IMR-90 (cell line): Measurements from ENCODE around the gene BRAT1. TPM values are rescaled to one million over a fixed set of nuclear protein-coding genes. Genes with fewer than 3 reads are reported as not detected.
A peak's percentile ranks its signal among the peaks of the same experiment; 100 is the strongest.

ENCODE experiments used
- ATAC-seq: fragments of 200-7000 bp; cut with Tn5 transposase; 2 replicates; pipeline ENCODE4 v1.9.1; 2020; ENCODE audit warnings: low read depth, mild to moderate bottlenecking, moderate library complexity
- BruUV-seq: library from RNA; stranded (reverse); fragments of 400-500 nt; replicated peaks from 2 replicates; lab custom pipeline; 2021; lab: Mats Ljungman, UMichigan
- CTCF ChIA-PET: fragments of 300-600 bp; formaldehyde crosslinking; extraction: SDS; loops from one replicate; lab custom pipeline; 2021; ENCODE audit warnings: antibody characterized with exemption; lab: Yijun Ruan, JAX
- POLR2A ChIA-PET: fragments of 300-600 bp; sonication (Branson Sonifier 250); formaldehyde crosslinking; loops from one replicate; lab custom pipeline; 2022; ENCODE audit warnings: antibody characterized with exemption; ENCODE audit not compliant: unreplicated experiment; lab: Charles Lee
- DNase-seq: peaks from one replicate; pipeline ENCODE4 v3.0.0; 2013
- H2AFZ ChIP-seq: replicated peaks from 2 replicates; pipeline ENCODE3; 2013; ENCODE audit warnings: low read length, mild to moderate bottlenecking; ENCODE audit not compliant: poor library complexity
- H2AK5ac ChIP-seq: 2 replicates; pipeline ENCODE4 v1.6.1; 2013; ENCODE audit warnings: low read depth, low read length, inconsistent platforms
- H2AK9ac ChIP-seq: replicated peaks from 2 replicates; pipeline ENCODE3; 2013; ENCODE audit warnings: mild to moderate bottlenecking, low read depth, low read length, moderate library complexity; ENCODE audit not compliant: poor library complexity
- H2BK120ac ChIP-seq: 2 replicates; pipeline ENCODE4 v1.6.1; 2013; ENCODE audit warnings: low read depth, low read length, inconsistent platforms
- H2BK15ac ChIP-seq: 3 replicates; pipeline ENCODE4 v1.6.1; 2013; ENCODE audit warnings: low read depth, low read length, inconsistent platforms
- H2BK20ac ChIP-seq: 2 replicates; pipeline ENCODE4 v1.6.1; 2013; ENCODE audit warnings: low read depth, mild to moderate bottlenecking, inconsistent platforms, low read length, moderate library complexity
- H2BK5ac ChIP-seq: 2 replicates; pipeline ENCODE4 v1.6.1; 2013; ENCODE audit warnings: mild to moderate bottlenecking, low read depth, low read length, inconsistent platforms; ENCODE audit not compliant: poor library complexity, severe bottlenecking
- H3K14ac ChIP-seq: replicated peaks from 2 replicates; pipeline ENCODE4 v1.6.1; 2013; ENCODE audit warnings: low read depth, low read length, inconsistent platforms
- H3K18ac ChIP-seq: 2 replicates; pipeline ENCODE4 v1.6.1; 2013; ENCODE audit warnings: low read depth, low read length, control low read depth
- H3K23ac ChIP-seq: 2 replicates; pipeline ENCODE4 v1.6.1; 2013; ENCODE audit warnings: low read depth, low read length, inconsistent platforms
- H3K27ac ChIP-seq: 2 replicates; pipeline ENCODE4 v1.5.1; 2013; ENCODE audit warnings: mild to moderate bottlenecking, control low read depth, low read length; ENCODE audit not compliant: insufficient read depth
- H3K27me3 ChIP-seq: 2 replicates; pipeline ENCODE4 v1.6.1; 2013; ENCODE audit warnings: low read length; ENCODE audit not compliant: control insufficient read depth, insufficient read depth
- H3K36me3 ChIP-seq: 2 replicates; pipeline ENCODE4 v1.6.1; 2013; ENCODE audit warnings: low read length, mixed read lengths; ENCODE audit not compliant: control insufficient read depth, insufficient read depth
- H3K4ac ChIP-seq: 2 replicates; pipeline ENCODE4 v1.6.1; 2013; ENCODE audit warnings: low read depth, low read length, inconsistent platforms
- H3K4me1 ChIP-seq: 2 replicates; pipeline ENCODE4 v1.6.1; 2013; ENCODE audit warnings: low read length, mixed read lengths; ENCODE audit not compliant: control insufficient read depth, insufficient read depth
- H3K4me2 ChIP-seq: 2 replicates; pipeline ENCODE4 v1.6.1; 2013; ENCODE audit warnings: low read depth, mild to moderate bottlenecking, control low read depth, low read length, moderate library complexity
- H3K4me3 ChIP-seq: 2 replicates; pipeline ENCODE4 v1.5.1; 2013; ENCODE audit warnings: low read depth, mild to moderate bottlenecking, control low read depth, low read length, moderate library complexity; ENCODE audit not compliant: insufficient read depth
- H3K56ac ChIP-seq: 2 replicates; pipeline ENCODE4 v1.6.1; 2013; ENCODE audit warnings: low read length, inconsistent platforms; ENCODE audit not compliant: insufficient read depth; ENCODE audit errors: extremely low read depth
- H3K79me1 ChIP-seq, 2 experiments: 2 replicates each; pipeline ENCODE4 v1.6.1; 2013; ENCODE audit warnings: low read length in 2 of 2, inconsistent platforms in 1 of 2, low read depth in 1 of 2
- H3K9ac ChIP-seq: 2 replicates; pipeline ENCODE4 v1.6.1; 2013; ENCODE audit warnings: low read depth, low read length, control low read depth
- H3K9me1 ChIP-seq: 2 replicates; pipeline ENCODE4 v1.6.1; 2013; ENCODE audit warnings: low read length, inconsistent platforms; ENCODE audit not compliant: insufficient read depth
- H3K9me3 ChIP-seq: 2 replicates; pipeline ENCODE4 v1.6.1; 2013; ENCODE audit warnings: low read length; ENCODE audit not compliant: control insufficient read depth, insufficient read depth
- H4K20me1 ChIP-seq: 2 replicates; pipeline ENCODE4 v1.6.1; 2013; ENCODE audit warnings: low read length, inconsistent platforms; ENCODE audit not compliant: insufficient read depth
- H4K5ac ChIP-seq: 2 replicates; pipeline ENCODE4 v1.6.1; 2013; ENCODE audit warnings: mild to moderate bottlenecking, low read depth, low read length, control low read depth
- H4K8ac ChIP-seq, 2 experiments: 2 replicates each; pipeline ENCODE4 v1.6.1; 2013; ENCODE audit warnings: low read depth in 2 of 2, low read length in 2 of 2, control low read depth in 1 of 2, inconsistent platforms in 1 of 2
- H4K91ac ChIP-seq: 2 replicates; pipeline ENCODE4 v1.6.1; 2013; ENCODE audit warnings: low read depth, low read length, inconsistent platforms; ENCODE audit not compliant: insufficient read depth
- CHD1 ChIP-seq: IDR thresholded peaks from 2 replicates; pipeline ENCODE4 v1.6.1; 2012; ENCODE audit warnings: low read depth, low read length, improper control_type of control experiment
- FOS ChIP-seq: fragments of 150-350 bp; IDR thresholded peaks from 2 replicates; pipeline ENCODE4 v1.6.1; 2016; ENCODE audit warnings: low read depth, low read length
- MAFK ChIP-seq: IDR thresholded peaks from 2 replicates; pipeline ENCODE4 v1.6.1; 2012; ENCODE audit warnings: low read depth, low read length, improper control_type of control experiment
- MAZ ChIP-seq: IDR thresholded peaks from 2 replicates; pipeline ENCODE4 v1.6.1; 2012; ENCODE audit warnings: low read depth, mild to moderate bottlenecking, low read length, improper control_type of control experiment, moderate library complexity, borderline replicate concordance
- MXI1 ChIP-seq: IDR thresholded peaks from 2 replicates; pipeline ENCODE4 v1.6.1; 2012; ENCODE audit warnings: low read depth, mild to moderate bottlenecking, low read length, moderate library complexity, borderline replicate concordance
- NFE2L2 ChIP-seq: fragments of 150-350 bp; IDR thresholded peaks from 2 replicates; pipeline ENCODE4 v1.6.1; 2016; ENCODE audit warnings: low read depth, mild to moderate bottlenecking, low read length
- POLR2A ChIP-seq: IDR thresholded peaks from 2 replicates; pipeline ENCODE4 v1.6.1; 2012; ENCODE audit warnings: mild to moderate bottlenecking, low read depth, low read length
- RCOR1 ChIP-seq: IDR thresholded peaks from 2 replicates; pipeline ENCODE4 v1.6.1; 2012; ENCODE audit warnings: mild to moderate bottlenecking, low read length, improper control_type of control experiment; ENCODE audit not compliant: insufficient replicate concordance
- RFX5 ChIP-seq: IDR thresholded peaks from 2 replicates; pipeline ENCODE4 v1.8.0; 2012; ENCODE audit warnings: low read depth, mild to moderate bottlenecking, low read length, moderate library complexity
- SMC3 ChIP-seq: fragments of 150-350 bp; IDR thresholded peaks from 2 replicates; pipeline ENCODE4 v1.6.1; 2016; ENCODE audit warnings: low read depth, mild to moderate bottlenecking, antibody characterized with exemption, low read length, moderate library complexity
- WGBS, 2 experiments: methylation state at CpG; one replicate each; pipeline versions ENCODE4 v1.1.5 to v1.1.7; 2013; ENCODE audit warnings: missing lambda C conversion rate in 2 of 2; ENCODE audit not compliant: insufficient read length in 1 of 2; ENCODE audit errors: extremely low coverage in 2 of 2; 5-methylcytosine and 5-hydroxymethylcytosine counted together
- dilution Hi-C: fragments of 300-500 bp; cut with HindIII; formaldehyde crosslinking; loops from one replicate; pipeline ENCODE4 v1.14.3; 2018; ENCODE audit warnings: low sequenced_read_pairs; ENCODE audit not compliant: unreplicated experiment
- in situ Hi-C: fragments of 300-500 bp; cut with MboI; formaldehyde crosslinking; loops from 3 replicates; pipeline ENCODE4 v1.14.3; 2019; ENCODE audit warnings: low sequenced_read_pairs, inconsistent platforms, mixed read lengths
- intact Hi-C: fragments of 100-400 bp; cut with micrococcal nuclease; formaldehyde crosslinking; loops from 2 replicates; pipeline ENCODE4 v1.10.0; 2022
- polyA plus RNA-seq, 3 experiments: library from polyadenylated mRNA; depleted of rRNA; stranded (reverse); fragments of >200 nt; gene quantifications; 2 replicates each; pipeline ENCODE4 v1.2.3, GENCODE V29; 2012; ENCODE audit warnings: low replicate concordance in 1 of 3
- total RNA-seq: library from RNA; depleted of rRNA; stranded (reverse); fragments of >200 nt; gene quantifications from 2 replicates; pipeline ENCODE4 v1.2.3, GENCODE V29; 2012
- TF ChIP-seq, protein P1 (sequence below): conservative IDR thresholded peaks from 2 replicates; pipeline ENCODE4 v1.5.1; 2012; ENCODE audit warnings: mild to moderate bottlenecking, low read depth, low read length, improper control_type of control experiment
- TF ChIP-seq, protein P2 (sequence below): fragments of 150-350 bp; IDR thresholded peaks from 2 replicates; pipeline ENCODE4 v1.6.1; 2017; ENCODE audit warnings: mild to moderate bottlenecking, antibody characterized with exemption, low read length, low read depth
- TF ChIP-seq, protein P3 (sequence below): fragments of 150-350 bp; IDR thresholded peaks from 2 replicates; pipeline ENCODE4 v1.6.1; 2016; ENCODE audit warnings: low read depth, mild to moderate bottlenecking, low read length, moderate library complexity, borderline replicate concordance

BRAT1 gene
- total and polyA plus RNA-seq, 2 of the 4 experiments (the other 2 are of a cell fraction): 6.8 to 21.9 TPM

GRCh38 chr7:2597273-2597640, 41.9 kb upstream of the BRAT1 start:
- H3K23ac ChIP-seq: no peak overlapping the region
- H2BK20ac ChIP-seq: no peak overlapping the region
- H3K56ac ChIP-seq: no peak overlapping the region
- H2AK5ac ChIP-seq: no peak overlapping the region
- H3K4me3 ChIP-seq: no peak overlapping the region
- no peaks in the 10 kb centered on the region for H3K9me1 ChIP-seq
- H3K14ac ChIP-seq: no peak overlapping the region
- H4K91ac ChIP-seq: no peak overlapping the region
- in situ Hi-C loops (no loop called here), intact Hi-C loops (no loop called here), dilution Hi-C loops (no loop called here)
- H4K20me1 ChIP-seq: no peaks in the 10 kb centered on the region
- WGBS, 2 experiments: 95% methylated on average over 3 of the region's 13 CpGs; no CpG with 5 or more reads in 1 of the 2 experiments
- H2BK120ac ChIP-seq: no peak overlapping the region
- H2AFZ ChIP-seq: no peak overlapping the region
- no peaks in the 10 kb centered on the region for H3K27me3 ChIP-seq
- H2BK15ac ChIP-seq: no peak overlapping the region
- peak overlapping the region; percentile 55 for H2AK9ac ChIP-seq
- H4K5ac ChIP-seq: no peak overlapping the region
- no peaks in the 10 kb centered on the region for H3K79me1 ChIP-seq
- no peak overlapping the region for H3K4me2 ChIP-seq
- TF ChIP-seq FOS: no peak
- no peak for TF ChIP-seq RFX5
- TF ChIP-seq POLR2A: no peak
- TF ChIP-seq NFE2L2: no peak
- TF ChIP-seq CHD1: no peak
- TF ChIP-seq MAFK: no peak
- no peak for TF ChIP-seq RCOR1
- TF ChIP-seq, protein P1, sequence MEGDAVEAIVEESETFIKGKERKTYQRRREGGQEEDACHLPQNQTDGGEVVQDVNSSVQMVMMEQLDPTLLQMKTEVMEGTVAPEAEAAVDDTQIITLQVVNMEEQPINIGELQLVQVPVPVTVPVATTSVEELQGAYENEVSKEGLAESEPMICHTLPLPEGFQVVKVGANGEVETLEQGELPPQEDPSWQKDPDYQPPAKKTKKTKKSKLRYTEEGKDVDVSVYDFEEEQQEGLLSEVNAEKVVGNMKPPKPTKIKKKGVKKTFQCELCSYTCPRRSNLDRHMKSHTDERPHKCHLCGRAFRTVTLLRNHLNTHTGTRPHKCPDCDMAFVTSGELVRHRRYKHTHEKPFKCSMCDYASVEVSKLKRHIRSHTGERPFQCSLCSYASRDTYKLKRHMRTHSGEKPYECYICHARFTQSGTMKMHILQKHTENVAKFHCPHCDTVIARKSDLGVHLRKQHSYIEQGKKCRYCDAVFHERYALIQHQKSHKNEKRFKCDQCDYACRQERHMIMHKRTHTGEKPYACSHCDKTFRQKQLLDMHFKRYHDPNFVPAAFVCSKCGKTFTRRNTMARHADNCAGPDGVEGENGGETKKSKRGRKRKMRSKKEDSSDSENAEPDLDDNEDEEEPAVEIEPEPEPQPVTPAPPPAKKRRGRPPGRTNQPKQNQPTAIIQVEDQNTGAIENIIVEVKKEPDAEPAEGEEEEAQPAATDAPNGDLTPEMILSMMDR: no peak
- no peak for TF ChIP-seq MXI1
- TF ChIP-seq MAZ: no peak
- TF ChIP-seq, protein P2, sequence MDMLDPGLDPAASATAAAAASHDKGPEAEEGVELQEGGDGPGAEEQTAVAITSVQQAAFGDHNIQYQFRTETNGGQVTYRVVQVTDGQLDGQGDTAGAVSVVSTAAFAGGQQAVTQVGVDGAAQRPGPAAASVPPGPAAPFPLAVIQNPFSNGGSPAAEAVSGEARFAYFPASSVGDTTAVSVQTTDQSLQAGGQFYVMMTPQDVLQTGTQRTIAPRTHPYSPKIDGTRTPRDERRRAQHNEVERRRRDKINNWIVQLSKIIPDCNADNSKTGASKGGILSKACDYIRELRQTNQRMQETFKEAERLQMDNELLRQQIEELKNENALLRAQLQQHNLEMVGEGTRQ: no peak
- no peak for TF ChIP-seq SMC3
- TF ChIP-seq, protein P3, sequence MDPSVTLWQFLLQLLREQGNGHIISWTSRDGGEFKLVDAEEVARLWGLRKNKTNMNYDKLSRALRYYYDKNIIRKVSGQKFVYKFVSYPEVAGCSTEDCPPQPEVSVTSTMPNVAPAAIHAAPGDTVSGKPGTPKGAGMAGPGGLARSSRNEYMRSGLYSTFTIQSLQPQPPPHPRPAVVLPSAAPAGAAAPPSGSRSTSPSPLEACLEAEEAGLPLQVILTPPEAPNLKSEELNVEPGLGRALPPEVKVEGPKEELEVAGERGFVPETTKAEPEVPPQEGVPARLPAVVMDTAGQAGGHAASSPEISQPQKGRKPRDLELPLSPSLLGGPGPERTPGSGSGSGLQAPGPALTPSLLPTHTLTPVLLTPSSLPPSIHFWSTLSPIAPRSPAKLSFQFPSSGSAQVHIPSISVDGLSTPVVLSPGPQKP: no peak
- H3K9ac ChIP-seq: no peak overlapping the region
- no peak overlapping the region for H2BK5ac ChIP-seq
- ChIA-PET POLR2A (no interaction called here), CTCF (no interaction called here)
- no peaks in the 10 kb centered on the region for H3K4me1 ChIP-seq
- no peaks in the 10 kb centered on the region for H3K9me3 ChIP-seq
- H3K27ac ChIP-seq: no peak overlapping the region
- no peak for ATAC-seq
- H3K4ac ChIP-seq: no peak overlapping the region
- peaks cover 50% of the 10 kb centered on the region for H3K36me3 ChIP-seq
- no peak overlapping the region for H3K18ac ChIP-seq
- BruUV-seq: no TSS peak
- H4K8ac ChIP-seq: no peak overlapping the region
- no peak for DNase-seq
